ENCODE data around the gene TNFRSF12A.

The TNFRSF12A gene

GRCh38 chr16:2985462-2985861 lies 34.7 kb upstream of the TNFRSF12A start:
- Histone ChIP-seq H3K4me2 (ENCODE audit: low read length) (no peak overlapping the region), H3K36me3 (replicated peaks; ENCODE audit: low read depth, low read length) (no peaks in the 10 kb centered on the region), H3K27ac (ENCODE audit: low read length) (no peak overlapping the region), H3K9ac (ENCODE audit: low read length) (no peak overlapping the region), H3K4me3 (ENCODE audit: low read length) (no peak overlapping the region), H2AFZ (ENCODE audit: low read depth, low read length) (no peak overlapping the region), H4K20me1 (ENCODE audit: insufficient read depth, low read length) (no peaks in the 10 kb centered on the region), H3K4me1 (ENCODE audit: low read length) (peaks cover 7% of the 10 kb centered on the region), H3K9me3 (ENCODE audit: insufficient read depth, low read length) (no peaks in the 10 kb centered on the region), H3K79me2 (ENCODE audit: low read length) (no peaks in the 10 kb centered on the region), H3K27me3 (ENCODE audit: low read depth, low read length) (peaks cover 20% of the 10 kb centered on the region)
- TF ChIP-seq EZH2phosphoT487 (IDR thresholded peaks at IDR 0.05; ENCODE audit: low read depth) = no peak

- H3K4me1 ChIP-seq (ENCODE audit: low read length) = peaks cover 7% of the 10 kb centered on the region
These were observed 34.2 kb upstream of the TNFRSF12A start for GRCh38 chr16:2985893-2986355.

GRCh38 chr16:2986623-2987188 lies 33.5 kb upstream of the TNFRSF12A start:
- no peaks in the 10 kb centered on the region for H3K9me3 ChIP-seq (ENCODE audit: insufficient read depth, low read length)
- H3K36me3 ChIP-seq (replicated peaks; ENCODE audit: low read depth, low read length) = no peaks in the 10 kb centered on the region
- no peak overlapping the region for H3K27ac ChIP-seq (ENCODE audit: low read length)
- H3K27me3 ChIP-seq (ENCODE audit: low read depth, low read length) = peaks cover 25% of the 10 kb centered on the region
- H3K79me2 ChIP-seq (ENCODE audit: low read length) = no peaks in the 10 kb centered on the region
- no peak overlapping the region for H2AFZ ChIP-seq (ENCODE audit: low read depth, low read length)
- no peak overlapping the region for H3K4me3 ChIP-seq (ENCODE audit: low read length)
- H3K4me2 ChIP-seq (ENCODE audit: low read length) = no peak overlapping the region
- no peaks in the 10 kb centered on the region for H4K20me1 ChIP-seq (ENCODE audit: insufficient read depth, low read length)
- H3K9ac ChIP-seq (ENCODE audit: low read length) = no peak overlapping the region
- TF ChIP-seq CTCF (IDR thresholded peaks at IDR 0.05; ENCODE audit: low read depth, low read length) = no peak
- H3K4me1 ChIP-seq (ENCODE audit: low read length) = peaks cover 4% of the 10 kb centered on the region

More at GRCh38 chr16:2985893-2986355, 34.2 kb upstream of the TNFRSF12A start:
- TF ChIP-seq CTCF (IDR thresholded peaks at IDR 0.05; ENCODE audit: low read depth, low read length) (no peak), EZH2phosphoT487 (IDR thresholded peaks at IDR 0.05; ENCODE audit: low read depth) (no peak)
- Histone ChIP-seq H2AFZ (ENCODE audit: low read depth, low read length) (no peak overlapping the region), H3K4me3 (ENCODE audit: low read length) (no peak overlapping the region), H3K9me3 (ENCODE audit: insufficient read depth, low read length) (no peaks in the 10 kb centered on the region), H3K27ac (ENCODE audit: low read length) (no peak overlapping the region), H3K79me2 (ENCODE audit: low read length) (no peaks in the 10 kb centered on the region), H3K36me3 (replicated peaks; ENCODE audit: low read depth, low read length) (no peaks in the 10 kb centered on the region), H4K20me1 (ENCODE audit: insufficient read depth, low read length) (no peaks in the 10 kb centered on the region), H3K9ac (ENCODE audit: low read length) (no peak overlapping the region), H3K4me2 (ENCODE audit: low read length) (no peak overlapping the region), H3K27me3 (ENCODE audit: low read depth, low read length) (peaks cover 24% of the 10 kb centered on the region)

GRCh38 chr16:2987286-2987685 lies 32.9 kb upstream of the TNFRSF12A start:
- no peaks in the 10 kb centered on the region for H4K20me1 ChIP-seq (ENCODE audit: insufficient read depth, low read length)
- H3K36me3 ChIP-seq (replicated peaks; ENCODE audit: low read depth, low read length) = no peaks in the 10 kb centered on the region
- no peak overlapping the region for H3K4me3 ChIP-seq (ENCODE audit: low read length)
- peaks cover 4% of the 10 kb centered on the region for H3K4me1 ChIP-seq (ENCODE audit: low read length)
- H3K27me3 ChIP-seq (ENCODE audit: low read depth, low read length) = peaks cover 25% of the 10 kb centered on the region
- H2AFZ ChIP-seq (ENCODE audit: low read depth, low read length) = no peak overlapping the region
- no peaks in the 10 kb centered on the region for H3K9me3 ChIP-seq (ENCODE audit: insufficient read depth, low read length)
- no peak overlapping the region for H3K4me2 ChIP-seq (ENCODE audit: low read length)
- no peak overlapping the region for H3K27ac ChIP-seq (ENCODE audit: low read length)
- H3K9ac ChIP-seq (ENCODE audit: low read length) = no peak overlapping the region
- no peaks in the 10 kb centered on the region for H3K79me2 ChIP-seq (ENCODE audit: low read length)
- TF ChIP-seq CTCF (IDR thresholded peaks at IDR 0.05; ENCODE audit: low read depth, low read length) (no peak), EZH2phosphoT487 (IDR thresholded peaks at IDR 0.05; ENCODE audit: low read depth) (no peak)
